HepG2 (cell line): ENCODE measurements around the gene ABCC1.

Source experiments
- EP300 ChIP-seq, 3 experiments: sonication (generic) in 1 of 3; formaldehyde crosslinking in 1 of 3; IDR thresholded peaks; 2 replicates each; pipeline versions ENCODE4 v1.5.1 to v1.6.1; 2011 to 2020; ENCODE audit warnings: low read depth in 2 of 3, low read length in 2 of 3, borderline replicate concordance in 1 of 3, improper control_type of control experiment in 1 of 3, mild to moderate bottlenecking in 1 of 3, missing genetic modification reagents in 1 of 3, moderate library complexity in 1 of 3
- POLR2A ChIP-seq, 2 experiments: IDR thresholded peaks; 2 replicates each; pipeline ENCODE4 v1.6.1; 2011; ENCODE audit warnings: low read depth in 2 of 2, low read length in 2 of 2, mild to moderate bottlenecking in 1 of 2, moderate library complexity in 1 of 2; ENCODE audit not compliant: insufficient read depth in 1 of 2
- SIN3A ChIP-seq: IDR thresholded peaks from 2 replicates; pipeline ENCODE4 v1.6.1; 2011; ENCODE audit warnings: low read depth, mild to moderate bottlenecking, control low read depth, low read length, borderline replicate concordance
- TRIM24 ChIP-seq: sonication (generic); formaldehyde crosslinking; IDR thresholded peaks from 2 replicates; pipeline ENCODE4 v1.8.0; 2022; ENCODE audit warnings: mild to moderate bottlenecking, missing genetic modification reagents

DNA sequence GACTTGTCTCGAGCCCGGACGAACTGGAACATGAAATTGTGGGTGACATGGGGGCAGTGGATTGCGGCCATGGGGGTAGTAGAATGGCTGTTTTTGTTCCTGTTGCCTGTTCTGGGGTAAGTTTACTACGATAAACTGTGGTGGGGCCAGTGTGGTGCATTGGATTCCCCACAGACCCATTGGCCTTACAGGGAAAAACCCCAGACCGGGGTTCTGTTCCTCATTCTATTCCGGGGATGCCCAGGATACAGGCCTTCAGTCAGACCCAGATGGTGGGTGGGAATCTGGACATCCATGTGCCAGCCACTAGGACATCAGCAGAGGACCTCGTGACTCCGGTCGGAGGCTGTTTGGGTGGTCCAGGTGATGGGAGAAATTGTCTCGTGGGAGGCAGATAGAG lies 88.1 kb downstream of the ABCC1 start:
- TF ChIP-seq SIN3A (no peak), EP300 (IDR thresholded peaks at IDR 0.05; ENCODE audit: low read depth in 2 of 2, low read length in 2 of 2) (no peak), EP300 (CRISPR knock-in tag; IDR thresholded peaks at IDR 0.05; ENCODE audit: borderline replicate concordance) (no peak), TRIM24 (CRISPR knock-in tag) (no peak), POLR2A (IDR thresholded peaks at IDR 0.05; ENCODE audit: insufficient read depth in 1 of 2, low read depth in 2 of 2, low read length in 2 of 2) (no peak)
